Renal cortical epithelial cell (primary cell): ENCODE measurements around the gene BMPER. TPM values are rescaled to one million over a fixed set of nuclear protein-coding genes. Genes with fewer than 3 reads are reported as not detected.

ENCODE experiments used
- DNase-seq: peaks from one replicate; pipeline ENCODE4 v3.0.0-alpha.2; 2011; ENCODE audit warnings: low read depth
- total RNA-seq: library from RNA; depleted of rRNA; stranded (reverse); fragments of >200 nt; gene quantifications from 2 replicates; pipeline ENCODE4 v1.2.3, GENCODE V29; 2014

BMPER gene
- total RNA-seq, 1 donor from 2014 or later = 0.35 TPM

GRCh38 chr7:33970536-33970935 is 65.2 kb downstream of the BMPER start:
- no peak for DNase-seq

DNA sequence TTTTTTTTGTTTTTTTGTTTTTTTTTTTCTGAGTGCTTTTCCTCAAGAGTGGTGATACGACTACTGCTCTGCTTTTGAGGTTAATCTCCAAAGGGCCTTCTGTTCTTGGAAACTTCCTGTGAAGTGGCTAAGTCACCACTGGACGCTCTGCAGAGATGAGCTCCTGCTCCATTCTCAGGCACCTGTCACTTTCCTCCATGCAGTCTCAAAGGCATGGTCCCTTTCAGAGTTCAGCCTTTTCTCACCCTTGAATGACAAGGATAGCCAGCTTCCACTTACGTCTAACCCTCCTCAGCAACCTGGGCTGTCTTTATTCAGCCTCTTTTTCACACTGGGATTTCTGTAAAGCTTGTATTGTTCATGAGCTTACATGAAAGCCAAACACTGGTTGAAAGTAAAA is 65.8 kb downstream of the BMPER start:
- DNase-seq = no peak

DNA sequence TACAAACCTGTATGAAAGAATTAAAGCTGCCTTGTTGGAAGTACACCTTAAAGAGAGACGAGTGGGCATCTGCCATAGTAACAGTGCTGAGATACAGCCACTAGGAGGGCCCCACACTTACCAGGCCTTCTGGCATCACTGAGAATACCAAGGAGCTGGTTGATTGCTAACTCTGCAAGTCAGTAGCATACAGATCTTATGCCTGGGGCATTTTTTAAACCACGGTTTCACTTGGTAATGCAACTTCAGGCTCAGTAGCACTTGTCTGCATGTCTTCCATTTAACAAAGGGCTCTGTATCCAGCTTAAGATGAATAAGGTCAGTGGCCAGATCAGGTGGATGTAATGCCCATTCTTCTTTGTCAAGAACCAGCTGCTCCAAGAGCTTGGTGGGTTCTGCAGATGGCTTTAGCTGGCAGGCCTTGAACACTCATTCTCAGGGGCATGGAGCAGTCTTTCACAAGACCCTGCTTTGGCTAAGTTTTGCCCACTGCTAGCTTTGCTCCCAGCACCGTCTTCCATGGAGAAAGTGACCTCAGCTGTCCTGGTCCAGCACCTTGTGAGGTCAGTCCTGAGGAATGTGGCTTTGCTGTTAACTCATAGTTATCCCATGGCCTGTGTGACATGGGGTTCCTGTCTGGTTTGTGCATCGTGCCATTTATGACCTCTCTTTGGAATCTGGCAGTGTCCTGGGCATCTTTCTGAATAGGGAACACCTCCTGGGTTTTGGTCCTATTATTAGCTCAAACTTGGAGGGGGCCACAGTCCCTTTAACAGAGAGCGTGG is 68.1 kb downstream of the BMPER start:
- DNase-seq = no peak

DNA sequence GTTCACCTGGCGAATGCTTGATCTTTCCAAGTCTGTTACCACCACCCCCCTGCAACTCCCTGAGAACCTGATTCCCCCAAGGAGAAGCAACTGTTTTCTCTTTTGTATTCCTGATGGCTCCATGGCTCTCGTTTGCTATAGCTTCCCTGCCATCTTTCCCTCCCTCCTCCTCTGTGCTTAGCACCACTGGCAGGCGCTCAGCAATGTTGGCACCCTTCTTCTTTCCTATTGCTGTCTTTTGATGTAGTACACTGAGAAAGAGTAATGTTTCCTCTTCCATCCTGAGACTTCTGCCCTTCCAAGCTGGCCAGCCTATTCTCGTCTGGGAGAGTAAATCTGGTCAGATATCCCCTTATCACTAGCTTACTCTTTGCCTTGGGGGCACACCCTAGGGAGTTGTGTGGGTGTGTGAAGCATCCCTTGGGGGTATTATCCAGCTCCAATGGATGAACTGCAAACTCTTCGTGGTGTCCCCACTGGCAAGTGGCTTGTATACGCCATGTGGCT is 74.0 kb downstream of the BMPER start:
- DNase-seq = no peak

DNA sequence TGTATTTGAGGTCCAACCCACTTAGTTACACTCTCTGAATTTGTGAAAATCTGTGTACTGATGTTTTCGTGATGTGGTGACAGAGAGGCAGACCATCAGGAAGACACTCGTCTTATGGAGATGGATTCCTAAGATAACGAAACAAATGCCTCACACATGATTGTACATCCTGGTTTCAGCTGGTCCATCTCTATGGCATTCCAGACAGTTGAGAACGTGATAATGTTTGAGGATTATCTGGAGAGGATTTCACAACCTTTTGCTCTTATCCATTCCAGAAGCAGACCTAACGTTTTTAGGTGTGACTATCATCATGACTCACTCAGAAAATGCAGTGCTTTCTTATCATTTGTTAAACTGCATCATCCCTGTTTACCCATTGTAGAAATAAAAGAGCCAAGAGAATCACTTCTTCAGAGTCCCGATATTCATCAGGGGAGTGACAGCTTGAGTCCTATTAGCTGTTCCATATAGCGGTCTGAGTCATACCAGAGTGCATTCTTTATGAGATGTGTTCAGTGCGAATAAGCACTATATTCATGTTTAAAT is 74.5 kb downstream of the BMPER start:
- peak; percentile 21 for DNase-seq

DNA sequence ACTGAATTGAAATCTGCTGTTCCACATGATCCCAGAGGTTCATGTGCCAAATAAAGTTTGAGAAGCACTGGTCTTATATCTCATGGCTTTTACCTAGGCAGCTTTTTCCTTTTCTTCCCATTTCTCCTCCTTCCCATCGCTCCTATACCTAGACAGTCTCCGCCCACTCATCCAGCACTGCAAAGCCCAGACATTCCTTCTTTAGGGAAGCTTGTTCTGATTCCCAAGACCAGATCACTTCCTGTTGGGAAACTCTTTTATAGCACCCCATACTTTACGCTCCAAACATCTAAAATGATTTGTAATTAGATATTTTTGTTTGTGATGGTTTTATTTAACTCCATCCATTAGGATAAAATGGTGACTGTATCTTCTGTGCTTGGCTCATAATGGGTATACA is 75.9 kb downstream of the BMPER start:
- DNase-seq = no peak

- DNase-seq = no peak
Observed at GRCh38 chr7:33981671-33982424, 76.5 kb downstream of the BMPER start.

GRCh38 chr7:33982425-33982786 is 77.1 kb downstream of the BMPER start:
- DNase-seq = peak; percentile 46

DNA sequence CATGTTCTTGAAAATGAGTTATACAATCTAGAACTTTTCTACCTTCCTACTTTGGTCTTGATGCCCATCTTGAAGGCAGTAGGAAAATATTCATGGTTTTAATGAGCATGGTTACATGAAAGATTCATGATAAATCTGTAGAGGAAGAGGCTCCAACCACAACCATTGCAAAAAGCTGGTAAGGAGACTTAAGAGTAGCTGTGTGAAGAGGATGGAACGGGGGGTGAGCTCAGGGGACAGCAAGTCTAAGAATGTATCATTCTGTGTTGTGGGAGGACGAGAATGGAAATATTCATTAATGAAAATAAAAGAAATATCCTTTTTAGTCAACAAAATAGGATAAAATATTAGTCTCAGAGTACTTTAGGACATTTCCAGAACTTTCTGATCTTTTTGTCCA is 81.1 kb downstream of the BMPER start:
- DNase-seq = no peak

DNA sequence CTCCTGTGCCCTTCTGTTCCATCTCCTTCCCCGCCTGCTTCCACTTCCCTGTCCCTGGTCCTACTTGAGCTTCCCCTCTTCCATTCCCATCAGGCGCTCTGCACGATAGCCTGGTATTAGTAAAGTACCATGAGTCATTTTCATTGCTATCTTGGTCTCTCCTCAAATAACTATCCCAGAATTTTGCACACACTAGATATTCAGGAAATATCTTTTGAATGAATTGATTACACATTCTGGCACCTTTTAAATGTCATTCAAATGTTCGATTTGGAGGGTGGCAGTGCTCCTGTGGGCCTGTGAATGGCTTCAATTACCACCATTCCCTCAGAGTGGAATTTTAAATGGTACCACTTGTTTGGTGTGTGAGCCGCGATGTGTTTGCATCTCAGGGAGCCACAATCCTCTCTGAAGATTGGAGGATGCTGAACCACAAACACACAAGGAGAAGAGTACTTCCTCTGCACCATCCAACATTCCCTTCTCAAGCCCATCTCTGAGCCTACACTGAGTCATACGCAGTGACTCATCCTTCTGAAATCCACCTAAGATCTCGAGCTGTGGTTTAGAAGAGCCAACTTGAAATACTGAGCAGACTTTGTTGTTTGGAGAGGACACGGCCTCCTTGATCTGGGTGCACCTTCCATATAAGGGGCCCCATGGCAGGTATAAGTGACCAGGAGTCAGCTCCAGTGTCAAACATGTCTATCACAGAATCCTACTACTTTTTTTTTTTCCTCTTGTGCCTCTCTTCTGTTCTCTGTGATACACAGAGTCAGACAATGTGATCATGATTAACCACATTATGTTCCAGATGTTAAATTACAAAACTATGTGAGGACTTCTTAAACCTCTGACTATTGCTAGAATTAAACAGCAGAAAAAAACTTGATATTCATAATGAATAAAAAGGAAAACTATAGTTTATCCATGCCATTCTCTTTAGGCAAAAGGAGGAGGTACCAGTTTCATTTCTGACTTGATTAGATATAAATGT is 81.9 kb downstream of the BMPER start:
- peak; percentile 97 for DNase-seq

DNA sequence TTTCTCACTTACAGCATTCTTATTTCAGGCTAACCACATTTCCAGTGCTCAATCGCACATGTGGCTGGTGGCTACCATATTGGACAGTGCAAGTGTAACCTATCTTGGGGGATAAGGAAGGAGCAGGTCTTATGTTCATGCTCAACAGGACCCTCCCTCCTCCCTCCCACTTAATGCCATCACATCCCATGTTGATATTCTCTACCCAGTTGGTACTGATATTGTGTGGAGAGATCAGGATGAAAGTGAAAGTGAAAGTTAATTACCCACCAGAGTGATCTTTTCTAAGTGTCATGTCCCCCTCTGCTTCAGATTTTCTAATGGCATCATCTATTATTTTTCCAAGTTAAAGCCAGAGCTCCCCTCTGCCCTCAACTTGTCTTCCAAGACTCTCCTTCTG is 91.6 kb downstream of the BMPER start:
- no peak for DNase-seq

DNA sequence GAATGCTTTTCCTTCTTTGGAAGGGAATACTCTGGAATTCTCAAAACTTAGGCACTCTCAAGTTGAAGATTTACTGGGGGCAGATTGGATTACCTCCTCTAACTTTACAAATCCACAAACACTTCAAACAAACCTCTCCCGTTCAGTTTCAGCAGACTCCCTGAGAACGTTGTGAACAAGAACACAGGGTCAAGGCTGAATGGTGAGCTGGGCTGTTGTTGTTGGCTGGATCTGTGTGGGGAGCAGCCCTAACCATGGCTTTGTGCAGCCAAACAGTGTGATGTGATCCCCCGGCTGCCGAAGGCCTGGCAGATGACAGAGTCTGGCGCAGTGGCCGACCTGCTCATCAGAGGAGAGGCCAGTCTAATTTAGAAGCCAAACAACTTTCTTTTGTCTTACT is 93.1 kb downstream of the BMPER start:
- DNase-seq = no peak

DNA sequence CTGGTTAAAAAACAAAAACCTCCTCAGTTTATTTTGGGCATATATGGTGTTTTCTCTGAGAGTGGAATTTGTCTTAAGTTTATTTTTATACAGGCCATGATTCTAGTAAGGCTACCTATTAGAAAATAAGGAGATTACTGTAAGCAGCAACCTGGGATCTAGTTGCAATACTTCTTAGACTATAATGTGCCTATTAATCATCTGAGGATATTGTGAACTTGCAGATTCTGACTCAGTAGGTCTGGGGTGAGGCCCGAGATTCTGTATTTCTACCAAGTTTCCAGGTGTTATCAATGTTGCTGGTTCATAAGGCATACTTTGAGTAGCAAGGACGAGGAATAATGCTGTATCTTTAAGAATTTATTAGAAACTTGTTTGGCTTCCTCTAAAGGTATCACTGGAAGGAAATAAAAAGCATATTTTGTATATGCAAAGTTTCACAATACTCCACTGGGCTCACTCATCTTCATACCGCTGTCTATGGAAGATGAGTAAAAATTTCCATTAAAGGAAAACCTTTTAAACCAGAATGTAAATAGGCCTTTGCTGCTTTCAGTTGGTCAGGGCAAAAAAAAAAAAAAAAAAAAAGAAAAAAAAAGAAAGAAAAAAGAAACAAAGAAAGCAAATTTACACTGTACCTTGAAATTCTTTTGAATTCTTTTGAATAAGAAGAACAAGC is 105.8 kb downstream of the BMPER start:
- no peak for DNase-seq

GRCh38 chr7:34011696-34012095 is 106.4 kb downstream of the BMPER start:
- DNase-seq = no peak

- DNase-seq = no peak
Observed at GRCh38 chr7:34013421-34013820, 108.1 kb downstream of the BMPER start.

DNA sequence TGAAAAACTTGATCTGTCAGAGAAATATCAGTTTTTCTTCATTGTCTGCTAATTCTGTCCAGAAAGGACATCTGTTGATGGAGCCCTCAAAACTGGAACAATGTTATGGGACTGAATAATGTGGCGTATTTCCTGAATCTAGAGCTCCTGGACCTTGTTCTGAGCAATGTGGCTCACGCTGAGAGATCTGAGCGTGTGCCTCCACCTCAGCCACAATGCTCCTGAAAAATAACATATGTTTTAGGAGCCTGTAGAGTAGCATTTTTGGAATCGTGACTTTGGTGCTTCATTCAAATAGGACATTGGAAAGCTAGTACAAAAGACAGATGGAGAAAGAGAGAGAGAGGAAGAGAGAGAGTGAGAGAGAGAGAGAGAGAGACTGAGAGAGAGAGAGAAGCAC is 110.3 kb downstream of the BMPER start:
- no peak for DNase-seq

DNA sequence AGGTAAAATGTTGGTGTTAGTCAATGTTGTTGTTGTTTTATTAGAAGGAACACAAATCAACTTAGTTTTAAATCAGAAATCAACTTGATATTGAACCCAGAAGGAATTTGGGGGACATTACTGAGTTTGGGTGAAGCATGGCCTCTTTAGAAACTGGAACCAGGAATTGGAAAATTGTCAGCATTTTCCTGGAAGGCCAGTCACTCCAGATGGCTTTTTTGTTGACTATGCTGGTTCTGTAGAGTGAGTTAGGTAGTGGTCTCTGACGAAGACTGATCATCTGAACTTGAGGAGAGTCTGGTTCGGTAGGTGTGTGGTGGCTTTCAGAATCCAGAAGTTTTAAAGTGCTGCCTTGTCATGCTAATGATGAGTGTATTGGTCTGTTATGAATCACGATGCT is 111.5 kb downstream of the BMPER start:
- DNase-seq = no peak

DNA sequence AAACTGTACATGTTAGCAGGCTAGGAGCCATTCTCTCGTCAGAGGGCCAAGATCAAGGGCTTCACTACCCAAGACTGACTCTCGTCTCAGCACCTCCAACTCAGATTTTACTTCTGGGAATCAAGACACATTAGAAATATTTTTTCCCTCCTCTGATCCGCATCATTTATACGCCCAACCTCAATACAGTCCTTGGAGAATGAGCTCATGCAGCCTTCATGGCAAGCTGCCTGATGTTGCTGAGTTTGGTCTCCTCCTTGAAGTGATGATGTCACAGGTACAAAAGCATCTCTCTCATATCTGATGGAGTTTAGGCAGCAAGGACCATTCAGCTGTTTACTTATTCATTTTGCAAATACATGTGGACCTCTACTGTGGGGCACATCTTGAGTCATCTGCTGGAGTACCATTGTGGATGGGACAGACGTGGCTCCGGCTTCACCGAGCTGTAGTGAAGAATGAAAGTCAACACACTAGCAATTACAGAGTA is 114.0 kb downstream of the BMPER start:
- DNase-seq = no peak

GRCh38 chr7:34022626-34023025 is 117.3 kb downstream of the BMPER start:
- DNase-seq = no peak

DNA sequence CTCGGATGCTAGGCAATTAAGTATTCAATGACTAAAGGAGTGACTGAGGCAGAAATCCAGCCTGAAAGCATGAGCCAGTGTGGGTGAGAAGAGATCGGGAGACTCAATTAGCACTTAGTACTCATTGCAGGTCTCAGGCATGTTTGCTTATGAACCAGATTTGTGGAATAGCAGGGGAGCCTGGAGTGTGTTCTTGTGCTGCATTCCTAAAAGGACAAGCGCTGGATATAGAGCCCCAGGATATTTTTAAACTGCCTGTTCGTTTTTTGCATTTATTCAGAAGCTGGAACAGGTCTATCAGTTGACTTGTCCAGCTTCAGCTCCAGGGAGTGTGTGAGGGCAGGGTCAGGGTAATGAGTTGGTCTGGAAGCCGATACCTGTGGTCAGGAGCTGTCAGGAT is 120.3 kb downstream of the BMPER start:
- no peak for DNase-seq
